Measurements from ENCODE around the gene PRUNE2. TPM values are rescaled to one million over a fixed set of nuclear protein-coding genes. Genes with fewer than 3 reads are reported as not detected.

The PRUNE2 gene
- total RNA-seq, 2 experiments from 2014 or later: not detected

DNA sequence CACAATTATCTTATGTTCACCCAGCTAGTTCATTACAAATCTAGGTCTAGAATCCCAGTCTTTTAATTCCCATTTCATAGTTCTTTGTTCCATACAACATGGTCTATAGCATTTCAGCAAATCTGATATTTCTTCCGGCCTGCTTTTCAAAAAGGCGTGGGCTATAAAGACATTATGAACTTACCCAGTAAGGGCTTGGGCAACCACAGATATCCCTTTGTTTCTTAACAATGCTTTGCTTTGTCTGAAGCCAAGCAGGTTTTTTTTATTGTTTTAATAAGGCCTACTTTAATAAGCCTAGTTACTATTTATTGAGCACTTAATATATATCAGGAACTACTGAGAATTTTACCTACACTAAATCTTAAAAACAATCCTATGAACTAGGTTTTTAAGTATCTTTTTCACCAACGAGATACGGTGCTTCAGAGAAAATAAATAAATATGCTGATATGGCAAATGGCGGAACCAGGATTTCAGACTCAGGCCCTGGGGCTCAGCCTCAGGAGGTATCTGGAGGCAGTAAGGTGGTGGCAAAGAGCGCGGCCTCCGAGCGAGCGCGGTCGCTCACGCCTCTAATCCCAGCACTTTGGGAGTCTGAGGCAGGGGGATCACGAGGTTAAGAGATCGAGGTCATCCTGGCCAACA lies 112.0 kb downstream of the PRUNE2 start:
- no peak overlapping the region for H3K27ac Mint-ChIP-seq
- H3K27me3 ChIP-seq (ENCODE audit: control insufficient read depth in 1 of 2, insufficient read depth in 2 of 2, low read length in 2 of 2): peaks cover 0 to 3% of the 10 kb centered on the region in 2 experiments
- H3K36me3 ChIP-seq (ENCODE audit: insufficient read depth, low read length): no peaks in the 10 kb centered on the region
- H3K9me3 Mint-ChIP-seq: no peaks in the 10 kb centered on the region
- H3K4me1 ChIP-seq (ENCODE audit: insufficient read depth, low read length): no peaks in the 10 kb centered on the region
- no peak overlapping the region for H3K4me3 Mint-ChIP-seq
- no peaks in the 10 kb centered on the region for H3K36me3 Mint-ChIP-seq (ENCODE audit: low read depth)
- no peak overlapping the region for H3K4me3 ChIP-seq (ENCODE audit: low read length)
- no peak overlapping the region for H3K27ac ChIP-seq (ENCODE audit: low read depth in 1 of 2, low read length in 2 of 2)
- no peak for TF ChIP-seq CTCF (IDR thresholded peaks at IDR 0.05)
- H3K4me1 Mint-ChIP-seq (ENCODE audit: low read depth): no peaks in the 10 kb centered on the region
- CTCF ChIA-PET: no interaction called here
- DNase-seq: no peak
- ATAC-seq (ENCODE audit: poor library complexity): no peak
- no peaks in the 10 kb centered on the region for H3K9me3 ChIP-seq (ENCODE audit: control insufficient read depth in 1 of 2, insufficient read depth in 1 of 2, low read length in 2 of 2)
- intact Hi-C loops (cut with DNase I, micrococcal nuclease): no loop called here
- POLR2A ChIA-PET: no interaction called here
- H3K27me3 Mint-ChIP-seq: peaks cover 8% of the 10 kb centered on the region

GRCh38 chr9:76789840-76790239 lies 116.1 kb downstream of the PRUNE2 start:
- H3K27me3 Mint-ChIP-seq: peaks cover 10% of the 10 kb centered on the region
- H3K36me3 Mint-ChIP-seq (ENCODE audit: low read depth): no peaks in the 10 kb centered on the region
- H3K36me3 ChIP-seq (ENCODE audit: insufficient read depth, low read length): no peaks in the 10 kb centered on the region
- peaks cover 0 to 5% of the 10 kb centered on the region in 2 experiments for H3K27me3 ChIP-seq (ENCODE audit: control insufficient read depth in 1 of 2, insufficient read depth in 2 of 2, low read length in 2 of 2)
- H3K27ac Mint-ChIP-seq: no peak overlapping the region
- no peak for TF ChIP-seq CTCF (IDR thresholded peaks at IDR 0.05)
- no peak overlapping the region for H3K4me3 Mint-ChIP-seq
- no peaks in the 10 kb centered on the region for H3K4me1 ChIP-seq (ENCODE audit: insufficient read depth, low read length)
- H3K27ac ChIP-seq (ENCODE audit: low read depth in 1 of 2, low read length in 2 of 2): no peak overlapping the region
- ATAC-seq (ENCODE audit: poor library complexity) (no peak), DNase-seq (no peak)
- H3K4me1 Mint-ChIP-seq (ENCODE audit: low read depth): no peaks in the 10 kb centered on the region
- H3K9me3 ChIP-seq (ENCODE audit: control insufficient read depth in 1 of 2, insufficient read depth in 1 of 2, low read length in 2 of 2): no peaks in the 10 kb centered on the region
- H3K9me3 Mint-ChIP-seq: no peaks in the 10 kb centered on the region
- H3K4me3 ChIP-seq (ENCODE audit: low read length): no peak overlapping the region
- intact Hi-C loops (cut with DNase I, micrococcal nuclease): no loop called here
- ChIA-PET CTCF (no interaction called here), POLR2A (no interaction called here)

GRCh38 chr9:76787677-76788076 lies 118.2 kb downstream of the PRUNE2 start:
- peaks cover 0 to 4% of the 10 kb centered on the region in 2 experiments for H3K27me3 ChIP-seq (ENCODE audit: control insufficient read depth in 1 of 2, insufficient read depth in 2 of 2, low read length in 2 of 2)
- Mint-ChIP-seq H3K27ac (no peak overlapping the region), H3K9me3 (no peaks in the 10 kb centered on the region), H3K4me1 (ENCODE audit: low read depth) (no peaks in the 10 kb centered on the region), H3K27me3 (peaks cover 10% of the 10 kb centered on the region), H3K4me3 (no peak overlapping the region), H3K36me3 (ENCODE audit: low read depth) (no peaks in the 10 kb centered on the region)
- ChIA-PET CTCF (no interaction called here), POLR2A (no interaction called here)
- intact Hi-C loops (cut with DNase I, micrococcal nuclease): no loop called here
- ATAC-seq (ENCODE audit: poor library complexity): no peak
- DNase-seq: no peak
- H3K4me1 ChIP-seq (ENCODE audit: insufficient read depth, low read length): no peaks in the 10 kb centered on the region
- no peak for TF ChIP-seq CTCF (IDR thresholded peaks at IDR 0.05)
- H3K27ac ChIP-seq (ENCODE audit: low read depth in 1 of 2, low read length in 2 of 2): no peak overlapping the region
- no peak overlapping the region for H3K4me3 ChIP-seq (ENCODE audit: low read length)
- H3K9me3 ChIP-seq (ENCODE audit: control insufficient read depth in 1 of 2, insufficient read depth in 1 of 2, low read length in 2 of 2): no peaks in the 10 kb centered on the region
- H3K36me3 ChIP-seq (ENCODE audit: insufficient read depth, low read length): no peaks in the 10 kb centered on the region
